Activated T-cell treated with anti-CD3 and anti-CD28 coated beads for 1 hour (primary cell): ENCODE measurements around the gene VTA1.
A peak's percentile ranks its signal among the peaks of the same experiment; 100 is the strongest.
"Not testable (repeated sequence)": the region's sequence is repeated elsewhere in the genome, so short reads cannot be mapped to it uniquely, and the experiment has no call there.

Experiments
- DNase-seq: peaks from one replicate; pipeline ENCODE4 v3.0.0-alpha.2; 2020; ENCODE audit warnings: low read depth

The VTA1 gene, protein sequence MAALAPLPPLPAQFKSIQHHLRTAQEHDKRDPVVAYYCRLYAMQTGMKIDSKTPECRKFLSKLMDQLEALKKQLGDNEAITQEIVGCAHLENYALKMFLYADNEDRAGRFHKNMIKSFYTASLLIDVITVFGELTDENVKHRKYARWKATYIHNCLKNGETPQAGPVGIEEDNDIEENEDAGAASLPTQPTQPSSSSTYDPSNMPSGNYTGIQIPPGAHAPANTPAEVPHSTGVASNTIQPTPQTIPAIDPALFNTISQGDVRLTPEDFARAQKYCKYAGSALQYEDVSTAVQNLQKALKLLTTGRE

DNA sequence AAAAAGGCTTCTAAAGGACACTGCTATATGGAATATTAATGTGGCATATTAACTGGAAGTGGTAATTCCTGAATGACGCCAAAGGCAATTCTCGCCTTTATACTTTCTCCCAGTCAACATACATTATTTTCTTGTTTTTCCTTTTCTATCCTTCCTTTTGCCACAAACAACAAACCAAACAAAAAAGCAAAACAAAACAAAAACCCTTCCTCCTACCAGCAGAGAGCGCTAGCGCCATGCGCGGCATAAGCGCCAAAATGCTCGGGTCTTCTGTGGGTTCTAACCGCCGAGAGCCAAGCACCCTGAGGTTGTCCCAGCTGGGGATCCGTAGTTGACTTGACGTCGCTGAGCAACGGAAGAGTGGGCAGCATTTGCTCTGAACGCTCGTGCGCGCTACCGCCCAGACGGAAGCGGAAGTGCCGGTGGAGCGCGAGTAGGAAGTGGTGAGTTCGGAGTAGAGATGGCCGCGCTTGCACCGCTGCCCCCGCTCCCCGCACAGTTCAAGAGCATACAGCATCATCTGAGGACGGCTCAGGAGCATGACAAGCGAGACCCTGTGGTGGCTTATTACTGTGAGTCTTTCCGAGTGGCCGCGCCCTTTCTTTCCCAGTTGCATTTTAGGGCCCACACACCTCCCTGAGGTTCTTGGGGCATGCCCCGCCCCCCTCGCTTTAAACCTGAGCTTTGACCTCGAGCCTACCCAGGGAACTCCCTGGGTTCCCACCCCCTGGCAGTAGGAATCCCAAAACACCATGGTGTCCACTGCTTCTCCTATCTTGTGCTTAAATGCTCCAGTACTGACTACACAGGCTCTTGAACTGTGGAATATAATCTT is at the start of gene VTA1, which contains the start of gene NMBR:
VTA1 (plus strand) TSS at position 436 of the 835 bp plus-strand sequence; CDS start at position 461, 25 bp downstream.
NMBR (minus strand) TSS at position 295 of the 835 bp plus-strand sequence. CDS start 58,464 bp downstream, outside the sequence.
- peak; percentile 89 for DNase-seq

DNA sequence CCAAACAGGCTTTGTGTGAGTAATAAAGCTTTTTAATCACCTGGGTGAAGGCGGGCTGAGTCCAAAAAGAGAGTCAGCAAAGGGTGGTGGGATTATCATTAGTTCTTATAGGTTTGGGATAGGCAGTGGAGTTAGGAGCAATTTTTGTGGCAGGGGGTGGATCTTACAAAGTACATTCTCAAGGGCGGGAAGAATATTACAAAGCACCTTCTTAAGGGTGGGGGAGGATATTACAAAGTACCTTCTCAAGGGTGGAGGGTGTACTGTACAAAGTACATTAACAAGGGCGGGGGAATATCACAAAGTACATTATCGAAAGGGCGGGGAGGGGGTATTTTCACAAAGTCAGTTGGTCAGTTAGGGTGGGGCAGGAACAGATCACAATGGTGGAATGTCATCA is 42.2 kb upstream of the VTA1 start:
- DNase-seq, result not testable (repeated sequence)

DNA sequence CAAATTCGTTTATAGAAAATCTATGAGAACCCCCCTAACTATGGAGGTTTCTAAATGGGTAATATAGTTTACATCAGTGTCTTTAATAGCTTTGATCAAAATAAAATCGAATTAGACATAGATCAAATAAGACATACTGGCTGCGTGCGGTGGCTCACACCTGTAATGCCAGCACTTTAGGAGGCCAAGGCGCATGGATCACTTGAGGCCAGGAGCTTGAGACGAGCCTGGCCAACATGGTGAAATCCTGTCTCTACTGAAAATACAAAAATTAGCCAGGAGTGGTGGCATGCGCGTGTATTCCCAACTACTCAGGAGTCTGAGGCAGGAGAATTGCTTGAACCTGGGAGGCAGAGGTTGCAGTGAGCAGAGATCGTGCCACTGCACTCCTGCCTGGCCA is 36.2 kb upstream of the VTA1 start:
- DNase-seq, result not testable (repeated sequence)

DNA sequence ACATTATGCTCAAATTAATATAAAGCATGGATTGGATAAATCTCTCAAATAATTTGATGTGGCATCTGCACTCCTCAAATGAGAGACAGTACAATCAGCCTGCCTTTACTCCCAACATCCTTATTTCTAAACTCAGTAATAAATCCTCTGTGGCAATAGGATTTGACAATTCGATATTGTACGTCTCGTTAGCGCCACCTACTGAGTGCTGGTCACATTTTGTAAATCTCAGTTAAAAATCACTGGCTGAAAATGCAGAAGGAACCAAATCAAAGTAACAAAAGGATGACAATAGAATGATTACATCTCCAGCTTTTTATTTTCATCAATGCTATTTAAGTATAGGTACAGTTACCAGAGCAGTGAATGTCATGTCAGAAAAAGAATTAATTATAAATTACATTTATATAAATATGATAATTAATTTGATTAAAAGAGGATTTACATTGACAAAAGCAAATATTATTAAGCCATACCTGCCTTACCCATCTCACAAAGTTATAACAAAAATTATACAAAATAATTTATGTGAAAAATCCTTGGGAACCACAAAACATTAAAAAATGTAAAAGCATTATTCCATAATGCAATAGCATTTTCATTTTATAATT is 34.5 kb upstream of the VTA1 start:
- peak; percentile 67 for DNase-seq

DNA sequence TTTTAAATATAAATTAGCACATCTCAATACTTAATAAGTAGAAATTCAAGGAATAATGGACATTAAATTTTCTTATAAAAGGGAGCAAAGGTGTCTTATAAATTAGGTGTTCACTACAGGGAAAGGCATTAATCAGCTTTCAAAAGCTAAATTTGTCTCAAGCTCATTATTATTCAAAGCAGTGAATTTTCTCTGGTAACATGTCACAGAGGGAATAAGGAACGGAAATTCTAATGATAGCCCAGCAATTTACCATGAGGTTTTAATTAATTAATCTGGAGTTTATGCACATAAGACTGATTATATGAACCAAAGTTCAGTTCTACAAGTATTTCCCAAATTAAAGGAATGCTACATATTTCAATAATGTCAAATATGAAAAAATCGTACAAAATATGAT is 29.7 kb upstream of the VTA1 start:
- DNase-seq, result no peak

DNA sequence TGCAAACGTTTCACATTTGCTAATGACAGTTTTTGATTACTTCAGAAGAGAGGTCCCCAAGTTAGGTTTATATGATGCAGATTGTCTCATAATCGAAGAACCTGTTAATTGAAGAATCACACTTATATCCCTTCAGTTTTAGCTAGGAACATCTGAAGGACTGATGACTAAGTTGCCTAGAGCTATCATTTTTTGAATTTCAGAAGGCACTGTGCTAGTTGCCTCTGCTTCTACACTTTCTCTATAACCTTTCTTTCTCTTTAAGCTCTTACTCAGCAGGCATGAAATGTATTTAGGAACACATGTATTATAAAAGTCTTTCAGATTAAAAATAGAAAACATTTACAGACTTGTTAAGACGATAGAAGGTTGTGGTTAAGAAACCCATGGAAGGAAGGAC is 28.7 kb upstream of the VTA1 start:
- no peak for DNase-seq

DNA sequence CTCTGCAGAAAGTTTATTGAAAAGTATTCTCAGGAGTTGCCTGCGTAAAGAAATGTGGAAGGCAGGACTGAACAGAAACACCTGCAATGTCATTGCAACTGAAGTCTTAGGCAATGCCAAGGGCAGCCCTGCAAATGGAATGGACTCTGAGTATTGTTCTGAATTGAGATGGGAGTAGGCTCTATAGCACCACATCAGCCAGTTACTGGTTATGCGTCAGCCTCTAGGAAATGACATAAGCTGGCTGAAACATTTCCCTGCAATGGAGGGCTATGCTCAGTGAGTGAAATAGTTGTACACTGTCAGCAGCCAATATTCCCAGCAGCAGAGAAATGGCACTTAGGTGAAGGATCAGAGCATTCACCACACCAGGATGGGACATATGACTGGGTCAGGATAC is 28.1 kb upstream of the VTA1 start:
- no peak for DNase-seq

DNA sequence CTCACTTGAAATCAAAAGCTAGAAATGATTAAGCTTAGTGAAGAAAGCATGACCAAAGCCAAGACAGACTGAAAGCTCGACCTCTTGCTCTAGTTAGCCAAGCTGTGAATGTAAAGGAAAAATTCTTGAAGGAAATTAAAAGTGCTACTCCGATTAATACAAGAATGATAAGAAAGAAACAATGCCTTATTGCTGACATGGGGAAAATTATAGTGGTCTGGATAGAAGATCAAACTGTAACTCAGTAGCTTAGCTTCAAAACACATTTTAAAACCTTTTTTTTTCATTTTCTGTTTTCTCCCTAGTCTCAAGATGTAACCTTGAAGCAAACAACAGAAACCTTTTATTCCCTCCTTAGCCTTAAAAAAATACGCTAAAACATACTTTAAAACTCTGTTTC is 25.7 kb upstream of the VTA1 start:
- DNase-seq, result no peak

DNA sequence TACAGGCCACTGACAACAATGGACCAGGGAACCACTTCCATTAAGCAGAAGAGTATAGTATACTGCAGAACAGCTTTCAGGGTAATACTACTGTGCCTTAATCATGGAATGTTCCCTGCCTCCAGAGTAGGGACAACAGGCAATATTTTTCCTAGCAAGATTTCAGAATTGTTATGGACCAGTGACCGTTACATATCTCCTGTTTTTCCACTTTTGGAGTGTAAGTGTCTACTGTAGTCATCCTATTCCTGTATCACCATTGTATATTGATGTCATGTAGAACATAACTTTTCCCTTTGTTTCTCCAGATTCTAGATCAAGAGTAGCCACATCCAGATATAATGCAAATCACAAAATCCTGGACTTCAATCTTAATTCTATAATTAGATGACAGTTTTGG is 16.2 kb upstream of the VTA1 start:
- DNase-seq, result no peak

DNA sequence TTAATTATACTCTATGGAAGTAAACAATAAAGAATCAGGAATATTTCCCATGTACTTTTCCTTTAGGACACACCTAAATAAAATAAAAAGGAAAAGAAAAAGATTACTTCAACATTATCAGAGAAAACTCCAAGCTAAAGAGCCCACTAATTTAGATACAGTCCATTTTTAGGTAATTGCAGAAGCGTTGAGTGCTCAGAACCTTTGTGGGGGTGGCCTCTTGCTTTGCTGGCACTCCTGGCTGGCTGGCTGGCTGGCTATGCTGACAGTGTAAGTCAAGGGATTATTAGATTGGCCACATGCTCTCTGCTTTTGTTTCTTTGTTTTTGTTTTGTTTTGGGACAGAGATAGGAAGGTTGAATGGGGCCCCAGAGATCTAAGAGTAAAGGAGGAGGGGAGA is 14.4 kb upstream of the VTA1 start, which contains the start of gene GJE1:
GJE1 (plus strand) TSS at position 301 of the 400 bp plus-strand sequence. CDS start 234 bp downstream, outside the sequence.
- DNase-seq, result no peak

DNA sequence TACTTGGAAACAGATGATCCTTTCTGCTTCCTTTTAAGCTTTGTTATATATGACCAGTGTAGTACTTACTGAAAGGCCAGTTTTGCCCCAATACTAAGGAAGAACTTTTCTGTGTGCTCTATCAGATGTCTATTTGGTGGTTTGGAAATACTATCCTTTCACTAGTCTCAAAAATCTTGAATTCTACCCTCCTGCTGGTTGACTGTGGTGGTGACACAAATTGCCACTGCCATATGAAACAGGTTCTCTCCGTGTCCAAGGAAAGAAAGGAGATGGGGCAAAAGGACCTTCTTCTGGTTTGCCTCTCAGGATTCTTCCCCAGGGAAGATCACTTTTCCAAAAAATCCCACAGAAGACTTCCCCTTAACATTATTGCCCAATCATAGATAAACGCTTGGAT is 8.2 kb upstream of the VTA1 start:
- DNase-seq, result no peak

DNA sequence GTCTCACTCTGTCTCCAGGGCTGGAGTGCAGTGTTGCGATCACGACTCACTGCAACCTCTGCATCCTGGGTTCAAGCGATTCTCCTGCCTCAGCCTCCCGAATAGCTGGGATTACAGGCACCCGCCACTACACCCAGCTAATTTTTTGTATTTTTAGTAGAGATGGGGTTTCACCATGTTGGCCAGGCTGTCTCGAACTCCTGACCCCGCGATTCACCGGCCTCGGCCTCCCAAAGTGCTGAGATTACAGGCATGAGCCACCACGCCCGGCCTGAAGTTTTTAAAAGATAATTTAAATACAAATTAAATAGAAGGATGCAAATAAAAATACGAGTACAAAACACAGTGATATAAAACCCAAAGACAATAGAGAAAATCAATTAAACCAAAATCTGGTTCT is 5.5 kb upstream of the VTA1 start:
- not testable (repeated sequence) for DNase-seq

DNA sequence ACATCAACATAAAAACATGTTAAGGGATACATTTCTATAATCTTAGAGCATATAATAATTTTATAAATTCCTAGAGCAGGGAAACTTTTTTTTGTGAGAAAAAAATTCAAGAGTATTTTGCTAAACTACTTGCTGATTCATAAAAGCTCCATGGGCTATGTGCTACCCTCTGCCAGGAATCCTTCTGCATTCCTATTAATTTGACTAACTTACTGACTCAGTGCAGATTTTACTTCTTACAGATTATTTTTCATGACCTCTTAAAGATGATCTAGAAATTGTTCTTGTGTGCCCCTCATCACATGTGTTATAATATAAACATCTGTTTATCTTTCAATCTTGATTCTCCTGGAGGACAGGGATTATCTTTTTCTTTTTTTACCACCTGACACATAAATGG is 5.7 kb downstream of the VTA1 start:
- no peak for DNase-seq

DNA sequence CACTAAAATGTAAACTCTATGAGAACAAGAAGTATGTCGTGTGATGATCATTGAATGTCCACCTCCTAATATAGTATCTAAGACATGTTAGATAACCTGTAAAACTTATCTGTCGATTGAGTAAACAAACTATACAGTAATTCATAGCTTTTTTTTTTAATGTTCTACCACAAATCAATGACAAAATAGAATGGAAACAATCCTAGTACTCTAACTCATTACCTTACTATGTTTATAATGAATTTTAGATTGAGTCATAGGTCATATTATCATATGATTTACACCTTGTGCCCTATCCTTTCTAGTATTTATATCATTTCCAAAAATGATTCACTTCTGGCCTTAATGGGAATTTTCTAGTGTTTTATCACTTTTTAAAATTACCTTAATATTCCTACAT is 6.1 kb downstream of the VTA1 start:
- no peak for DNase-seq

DNA sequence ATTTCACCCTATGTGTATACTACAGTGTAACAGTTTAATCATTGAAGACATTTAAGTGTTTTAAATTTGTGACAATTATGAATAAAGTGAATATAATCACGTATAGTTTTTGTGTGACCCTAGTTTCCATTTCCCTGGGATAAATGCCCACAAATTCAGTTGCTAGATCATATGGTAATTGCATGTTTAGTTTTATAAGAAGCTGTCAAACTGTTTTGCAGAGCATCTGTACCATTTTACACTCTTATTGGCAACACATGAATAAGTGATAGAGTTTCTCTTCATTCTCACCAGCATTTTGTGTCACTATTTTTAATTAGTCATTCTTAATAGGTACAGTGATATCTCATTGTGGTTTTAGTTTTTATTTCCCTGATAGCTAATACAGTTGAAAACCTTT is 7.3 kb downstream of the VTA1 start:
- DNase-seq, result no peak

DNA sequence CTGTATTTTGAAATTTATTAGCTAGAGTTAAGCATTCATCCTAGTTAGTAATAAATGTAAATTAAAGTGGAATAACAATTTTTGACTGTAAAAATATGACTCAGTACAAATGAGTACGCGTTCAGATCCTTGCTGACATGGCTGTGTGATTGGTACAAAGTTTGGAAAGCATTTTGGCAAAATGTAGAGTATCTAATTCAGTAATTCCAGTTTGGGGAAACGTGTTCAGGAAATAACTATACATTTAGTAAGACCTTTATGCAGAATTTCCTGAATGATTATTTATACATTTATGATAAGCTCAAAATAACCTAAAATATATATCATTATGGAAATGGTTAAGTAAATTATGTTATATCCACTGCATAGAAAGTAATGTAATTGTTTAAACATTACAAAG is 8.0 kb downstream of the VTA1 start:
- no peak for DNase-seq

DNA sequence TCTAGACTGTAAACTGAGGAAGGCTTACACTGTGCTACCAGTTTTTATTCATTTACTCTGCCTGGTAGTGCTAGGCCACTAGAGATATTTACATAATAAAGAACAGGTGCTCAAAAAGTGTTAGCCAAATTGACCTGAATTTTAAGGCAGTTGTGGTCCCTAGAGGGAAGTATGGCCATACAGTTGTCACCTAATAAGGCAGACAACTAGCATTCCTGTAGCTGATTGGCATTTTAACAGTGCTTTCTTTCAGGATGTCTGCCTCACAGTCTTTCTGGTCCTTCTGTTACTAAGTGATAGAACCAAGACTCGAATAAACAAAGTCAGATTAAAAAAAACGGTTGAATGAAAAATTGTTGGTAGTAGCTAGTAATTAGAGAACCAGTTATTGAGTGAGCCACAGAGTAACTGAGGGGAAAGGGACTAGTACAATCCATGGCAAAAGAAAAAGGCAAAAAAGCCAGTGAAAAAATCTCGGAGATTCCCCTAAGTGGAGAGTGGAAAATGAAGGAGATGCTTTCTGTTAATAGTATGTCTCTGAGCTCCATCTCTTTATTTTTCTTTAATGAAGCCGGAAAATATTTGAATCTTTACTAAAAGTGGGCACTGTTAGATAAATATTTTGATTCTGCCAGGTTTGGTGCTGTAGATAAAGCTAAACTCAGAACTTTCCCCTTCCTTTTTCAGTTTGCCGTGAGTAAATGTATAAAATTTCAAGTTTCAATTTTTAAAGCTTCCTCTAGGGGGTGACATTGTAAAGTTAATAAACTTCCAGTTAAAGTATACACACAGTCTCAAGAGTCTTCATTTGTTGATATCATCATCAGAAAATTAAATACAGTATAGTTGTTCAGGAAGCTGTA is 9.1 kb downstream of the VTA1 start:
- no peak for DNase-seq

DNA sequence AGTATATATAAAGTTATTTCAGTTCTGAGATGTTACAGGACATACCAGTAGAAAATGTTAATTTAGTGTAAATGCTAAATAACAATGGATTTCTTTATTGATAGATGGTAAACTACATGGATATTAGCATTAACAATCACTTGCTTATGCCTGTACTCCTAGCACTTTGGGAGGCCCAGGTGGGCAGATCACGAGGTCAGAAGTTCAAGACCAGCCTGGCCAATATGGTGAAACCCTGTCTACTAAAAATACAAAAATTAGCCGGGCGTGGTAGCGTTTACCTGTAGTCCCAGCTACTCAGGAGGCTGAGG is 9.7 kb downstream of the VTA1 start:
- not testable (repeated sequence) for DNase-seq

DNA sequence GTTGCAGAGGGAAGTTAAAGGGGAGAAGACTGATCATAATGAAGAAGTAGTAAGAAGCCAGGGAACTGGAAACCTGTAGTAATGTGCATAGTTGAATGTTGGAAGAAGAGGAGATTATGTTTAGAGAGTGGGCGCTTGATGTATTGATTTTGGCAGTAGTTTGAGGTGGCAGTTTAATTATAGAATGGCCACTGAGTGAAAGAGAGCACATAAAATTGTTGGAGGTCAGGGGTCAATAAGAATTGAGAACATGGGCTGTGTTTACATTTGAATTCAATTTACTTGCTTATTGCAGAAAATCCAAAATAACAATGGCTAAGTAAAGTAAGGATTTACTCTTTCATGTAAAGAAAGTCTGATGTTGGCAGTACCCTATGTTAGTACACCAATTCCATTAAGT is 15.7 kb downstream of the VTA1 start:
- DNase-seq, result no peak

DNA sequence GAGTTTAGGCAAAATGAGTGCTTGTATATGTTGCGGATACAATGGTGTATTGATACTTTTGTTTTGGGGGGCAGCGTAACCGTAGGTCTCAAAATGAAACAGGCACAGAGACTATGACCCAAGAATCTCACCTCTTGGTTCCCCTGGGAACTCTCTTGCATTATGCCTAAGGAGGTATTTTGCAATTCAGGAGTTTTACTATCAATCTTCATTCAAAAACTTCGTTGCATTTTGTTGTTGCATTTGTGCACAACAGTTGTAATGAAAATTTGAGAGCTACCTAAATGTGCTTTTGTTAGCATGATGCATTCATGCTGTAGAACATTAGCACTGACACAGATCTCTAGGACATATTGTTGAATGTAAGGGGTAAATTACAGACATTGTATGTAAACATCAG is 18.2 kb downstream of the VTA1 start:
- no peak for DNase-seq

DNA sequence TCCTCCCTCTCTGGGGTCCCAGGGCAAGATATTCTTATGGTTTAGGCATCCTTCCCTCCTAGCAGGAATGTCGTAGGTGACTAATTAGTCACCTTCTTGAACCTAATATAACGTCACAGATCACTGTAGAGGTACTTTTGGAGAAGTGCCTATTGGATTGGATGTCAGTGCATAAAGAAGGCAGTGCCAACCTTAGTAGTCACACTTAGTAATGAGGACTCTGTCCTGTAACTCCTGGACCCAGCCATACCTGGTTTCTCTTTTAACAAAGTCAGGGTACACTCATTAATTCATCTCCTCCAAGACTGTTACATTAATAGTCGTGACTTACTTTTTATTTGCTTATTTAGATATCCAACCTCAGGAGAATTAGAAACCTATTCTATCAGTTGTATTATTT is 20.0 kb downstream of the VTA1 start:
- no peak for DNase-seq

DNA sequence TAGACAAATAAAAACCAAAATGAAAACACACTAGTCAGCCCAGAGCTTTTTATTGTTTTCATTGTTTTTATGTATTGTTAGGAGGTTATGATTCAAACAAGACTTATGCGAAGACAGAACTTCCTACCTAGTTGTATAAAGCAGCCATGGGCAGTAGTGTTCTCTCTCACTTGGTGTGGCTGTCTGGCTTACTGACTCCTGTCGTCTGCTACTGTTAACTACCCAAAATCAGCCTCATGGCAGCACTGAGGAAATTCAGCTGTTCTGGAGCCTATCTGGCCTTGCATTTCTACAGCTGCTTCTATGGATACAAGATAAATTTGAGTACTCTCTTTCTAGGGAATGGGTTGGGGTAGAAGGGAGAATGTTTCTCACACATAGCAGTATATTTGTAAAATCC is 20.4 kb downstream of the VTA1 start:
- no peak for DNase-seq
